NCI-H1417 (cell line): ENCODE measurements around the gene CHMP2B.

Experiments
- DNase-seq, 3 experiments: peaks; one replicate each; lab custom pipeline; 2025; lab: John Stamatoyannopoulos, UW

Gene CHMP2B

GRCh38 chr3:87227104-87227834 is at the start of gene CHMP2B:
Gene CHMP2B, plus strand, starts transcription at chr3:87227309. Its CDS starts 214 bp downstream, at chr3:87227523.
- DNase-seq: peak; percentile 85 to 97 (median 93)

DNA sequence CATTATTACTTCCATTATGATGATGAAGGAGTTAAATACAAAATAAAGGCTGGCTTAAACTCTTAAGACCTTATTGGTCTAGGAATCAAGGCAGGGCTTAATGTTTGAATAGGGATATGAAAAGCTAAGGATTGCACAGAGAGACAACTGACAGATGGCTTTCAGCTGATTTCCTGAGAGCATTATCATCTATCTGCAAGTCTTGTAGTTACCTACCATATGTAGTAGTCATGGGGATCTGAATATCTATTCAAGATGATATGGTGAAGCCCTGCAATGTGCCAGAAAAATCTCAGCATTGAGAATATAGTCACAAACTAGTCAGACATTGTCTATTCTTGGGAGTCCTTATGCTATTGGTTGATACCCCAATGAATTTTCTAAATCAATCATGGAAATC is 47.5 kb upstream of the CHMP2B start:
- DNase-seq: no peak

DNA sequence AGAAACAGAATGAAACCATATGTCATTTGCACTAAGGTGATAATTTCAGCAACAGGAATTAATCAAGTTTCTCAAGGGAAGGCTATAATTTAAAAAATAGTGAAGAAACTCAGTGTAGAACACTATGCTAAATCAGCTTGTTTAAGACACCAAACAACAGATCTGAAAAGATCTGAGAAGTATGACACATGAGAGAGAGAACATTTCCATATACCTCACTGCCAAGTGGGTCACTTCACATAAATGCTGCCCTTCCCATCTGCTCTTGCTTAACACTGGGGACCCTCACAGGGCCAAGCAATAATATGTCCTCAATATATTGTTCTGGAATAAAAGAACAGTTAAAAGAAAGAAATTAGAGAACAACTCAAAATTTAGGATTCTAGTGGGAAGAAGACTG is 45.6 kb upstream of the CHMP2B start:
- no peak for DNase-seq

DNA sequence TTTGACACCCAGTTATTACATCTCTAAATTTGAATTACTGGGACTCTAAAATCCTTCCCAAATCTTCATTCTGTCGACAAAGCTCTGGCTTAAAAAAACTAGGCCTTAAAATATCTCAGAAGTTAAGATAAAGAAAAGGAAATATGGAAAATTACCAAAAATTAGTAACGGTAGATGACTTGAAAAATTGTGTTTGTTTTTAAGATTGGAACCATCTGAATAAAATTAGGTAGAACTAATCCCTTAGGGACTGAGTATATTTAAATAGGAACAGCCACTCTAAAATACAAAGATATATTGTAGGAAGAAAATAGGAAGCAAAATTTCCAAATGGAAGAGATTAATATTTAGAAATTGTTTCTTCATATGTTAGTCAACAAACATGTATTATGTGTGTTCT is 45.1 kb upstream of the CHMP2B start:
- no peak for DNase-seq

DNA sequence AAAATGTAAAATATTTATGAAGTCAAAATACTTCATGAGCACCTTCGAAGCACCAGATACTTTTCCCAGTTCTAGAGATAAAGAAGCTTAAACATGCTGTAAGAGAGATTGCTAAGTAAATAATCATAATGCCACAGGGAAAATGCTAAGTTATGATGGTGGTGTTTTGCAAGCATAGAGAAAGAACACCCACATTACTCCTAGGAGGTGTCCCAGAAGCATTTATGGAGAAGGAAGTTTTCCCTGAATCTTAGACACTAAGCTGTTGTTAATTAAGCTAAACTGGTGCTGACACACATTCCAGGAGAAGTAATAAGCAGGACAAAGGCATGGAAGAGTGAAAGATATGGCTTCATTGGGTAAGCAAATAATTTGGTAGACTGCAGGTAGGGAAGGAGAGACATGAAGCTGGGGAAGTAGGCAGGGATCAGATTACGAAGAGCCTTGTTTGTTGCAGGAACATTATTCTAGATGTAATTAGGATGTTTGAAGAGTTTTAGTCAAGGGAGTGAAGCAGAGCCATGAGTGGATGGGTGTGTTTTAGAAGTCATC is 40.4 kb upstream of the CHMP2B start:
- DNase-seq: peak in 1 of 3 experiments; percentile 34

DNA sequence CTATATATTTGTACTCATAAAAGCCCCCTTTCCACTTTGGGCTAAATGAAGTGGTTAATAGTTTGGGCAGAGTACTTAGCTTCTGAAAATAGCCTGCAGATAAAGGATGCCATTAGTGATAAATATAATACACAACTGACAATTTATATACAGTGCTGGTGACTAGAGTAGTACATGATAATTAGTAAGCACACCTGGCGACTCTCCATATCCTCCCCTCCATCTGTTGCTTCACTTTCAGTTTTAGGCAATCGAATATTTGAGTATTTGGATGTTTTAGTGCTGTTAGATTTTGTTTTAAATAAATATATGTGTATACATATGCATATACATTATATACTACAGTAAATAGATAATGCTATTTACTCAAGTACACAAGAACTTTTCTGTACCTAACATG is 35.9 kb upstream of the CHMP2B start:
- DNase-seq: peak in 2 of 3 experiments; percentile 42 to 90

DNA sequence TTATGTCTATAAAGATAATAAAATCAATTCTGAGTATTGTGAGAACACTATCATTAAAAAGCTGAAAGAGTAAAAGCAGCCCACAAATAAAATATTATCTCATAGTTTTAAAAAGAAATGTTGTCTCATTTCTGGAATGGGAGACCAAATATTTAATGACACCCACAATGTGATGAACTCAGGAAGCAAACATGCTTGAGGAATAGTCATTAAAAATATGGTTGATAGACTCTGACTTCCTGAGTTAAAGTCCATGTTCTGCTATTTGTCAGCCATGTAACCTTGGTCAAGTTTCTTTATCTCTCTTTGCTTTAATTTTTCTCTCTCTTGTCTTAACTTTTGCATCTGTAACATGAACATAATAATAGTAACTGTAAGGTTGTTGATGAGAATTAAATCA is 35.5 kb upstream of the CHMP2B start:
- peak in 1 of 3 experiments; percentile 80 for DNase-seq

DNA sequence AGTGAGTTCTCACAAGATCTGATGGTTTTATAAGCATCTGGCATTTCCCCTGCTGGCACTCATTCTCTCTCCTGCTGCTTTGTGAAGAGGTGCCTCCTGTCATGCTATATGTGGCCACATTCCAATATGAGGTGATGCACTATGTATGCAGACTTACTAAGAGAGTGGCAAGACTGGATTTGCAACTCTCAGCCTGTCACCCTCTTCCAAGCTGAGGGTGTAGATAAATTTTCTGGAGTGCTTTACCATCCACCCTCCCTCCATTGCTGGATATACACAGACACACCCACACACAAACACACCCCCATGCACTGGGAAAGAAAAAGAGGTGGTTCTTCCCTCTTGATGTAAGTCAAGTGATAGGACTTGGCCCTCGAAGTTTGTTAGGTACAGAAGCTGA is 30.2 kb upstream of the CHMP2B start:
- peak in 1 of 3 experiments; percentile 45 for DNase-seq

DNA sequence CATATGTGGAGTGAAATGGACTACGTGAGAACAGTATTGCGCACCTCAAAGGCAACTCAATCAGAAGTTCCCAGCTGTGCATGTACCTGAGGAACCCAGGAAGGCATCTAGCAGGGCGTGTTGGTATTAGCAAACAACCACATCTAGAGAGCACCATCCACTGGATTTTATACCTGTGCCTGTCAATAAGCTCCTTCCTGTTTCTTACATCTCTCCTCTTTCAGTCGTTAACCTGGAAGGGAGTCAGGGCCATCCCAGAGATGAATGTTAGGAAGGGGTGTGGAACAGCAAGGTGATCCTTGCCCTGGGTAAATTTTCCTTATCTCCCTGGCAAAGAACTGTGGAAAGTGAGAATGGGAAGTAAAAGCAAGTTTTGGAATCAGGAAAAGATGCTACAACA is 29.6 kb upstream of the CHMP2B start:
- no peak for DNase-seq

DNA sequence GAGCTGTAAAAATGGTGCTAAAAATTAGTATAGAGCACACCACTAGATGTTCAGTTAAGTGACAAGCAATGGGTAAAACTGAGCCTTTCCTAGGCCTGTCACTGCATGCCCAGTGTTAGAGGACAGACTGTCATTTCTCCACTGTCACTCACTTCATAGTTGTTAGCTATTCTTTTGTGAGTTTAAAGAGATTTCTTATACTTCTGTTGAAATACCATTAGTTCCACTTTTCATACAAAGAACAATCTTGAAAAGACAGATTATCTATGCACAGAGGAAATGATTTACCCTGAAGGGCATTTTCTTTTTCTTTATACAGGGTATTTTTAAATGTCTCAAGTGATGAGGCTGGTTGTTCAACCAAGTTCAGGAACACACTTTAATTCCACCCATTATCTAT is 28.3 kb upstream of the CHMP2B start:
- DNase-seq: peak in 1 of 3 experiments; percentile 37

- DNase-seq: no peak
These were observed 27.5 kb upstream of the CHMP2B start for GRCh38 chr3:87199628-87200027.

DNA sequence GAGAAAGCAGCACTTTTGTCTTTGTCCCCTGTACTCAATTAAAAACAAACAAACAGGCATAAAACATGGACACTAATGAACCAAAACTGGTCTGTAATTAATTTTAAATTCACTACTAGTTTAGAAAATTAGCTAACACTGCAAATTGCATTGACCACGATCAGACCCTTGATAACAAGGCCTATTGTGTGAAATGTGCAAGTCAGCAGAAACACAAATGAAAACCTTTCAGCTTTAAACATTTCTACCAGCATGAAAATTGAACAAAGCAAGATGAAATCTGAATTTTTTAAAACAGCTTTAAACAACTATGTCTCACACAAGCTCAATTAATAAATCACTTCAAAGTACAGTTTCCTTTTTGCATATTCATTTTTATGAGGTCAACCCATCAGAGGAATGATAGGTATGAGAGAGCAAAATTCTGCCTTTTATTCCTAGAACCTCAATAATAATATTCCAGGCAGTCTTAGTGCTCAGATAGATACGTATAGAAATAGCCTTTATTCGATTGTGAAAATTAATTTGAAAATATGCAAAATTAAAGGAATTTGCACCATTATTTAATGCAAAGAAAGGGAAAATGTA is 27.0 kb upstream of the CHMP2B start:
- no peak for DNase-seq

- DNase-seq: peak in 2 of 3 experiments; percentile 76 to 96
These were observed 25.4 kb upstream of the CHMP2B start for GRCh38 chr3:87201727-87202126.

DNA sequence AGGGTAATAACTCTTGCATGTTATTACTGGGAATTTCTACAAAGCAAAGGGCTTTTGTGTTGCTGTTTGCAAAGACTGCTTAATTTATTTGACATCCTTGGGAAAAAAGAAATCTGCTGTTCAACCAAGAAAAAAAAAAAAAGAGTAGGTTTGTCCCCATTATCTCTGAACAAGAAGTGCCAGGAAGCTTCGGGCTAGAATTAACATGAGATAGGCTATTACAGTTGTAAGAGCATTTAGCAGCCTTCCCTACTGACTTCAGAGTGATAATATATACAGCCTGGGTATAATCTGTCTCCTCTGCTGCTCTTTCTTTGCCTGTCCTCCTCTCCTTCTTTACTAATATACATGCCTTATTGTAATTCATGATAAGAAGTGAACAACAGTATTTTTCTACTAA is 23.3 kb upstream of the CHMP2B start:
- DNase-seq: peak in 1 of 3 experiments; percentile 59

DNA sequence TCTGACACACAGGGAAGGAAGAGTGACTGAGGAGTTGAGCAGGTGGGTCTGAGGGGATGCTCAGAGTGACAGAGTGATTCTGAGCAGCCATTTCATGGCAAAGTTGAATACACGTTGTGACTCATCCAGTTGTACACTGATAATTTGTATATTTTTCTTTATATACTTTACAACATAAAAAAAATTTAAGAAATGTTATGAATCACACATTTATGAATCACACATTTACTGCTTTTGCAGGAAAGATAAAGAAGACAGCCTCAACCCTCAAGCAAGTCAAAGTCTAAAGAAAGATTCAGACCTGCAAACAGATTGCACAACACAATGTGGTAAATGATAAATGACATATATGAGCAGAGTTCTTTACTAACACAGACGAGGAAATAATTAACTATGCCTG is 21.0 kb upstream of the CHMP2B start:
- no peak for DNase-seq

- no peak for DNase-seq
These were observed 20.5 kb upstream of the CHMP2B start for GRCh38 chr3:87206635-87207034.

DNA sequence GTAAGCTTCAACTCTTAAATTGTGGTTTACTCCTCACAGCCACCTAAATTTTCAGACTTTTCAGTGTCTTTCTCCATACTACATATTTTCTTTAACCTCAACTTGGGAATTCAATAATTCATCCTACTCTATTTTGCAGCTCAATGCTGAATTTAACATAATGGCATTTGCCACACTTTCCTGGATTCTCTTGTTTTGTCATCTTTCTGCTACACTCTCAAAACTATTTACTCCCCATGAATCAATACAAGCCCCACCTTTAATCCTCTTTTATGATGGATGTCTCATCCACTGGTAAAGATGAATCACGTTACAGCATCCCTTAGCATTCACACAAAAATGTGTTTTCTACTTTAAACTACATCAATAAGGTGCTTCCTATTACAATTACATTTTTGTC is 19.6 kb upstream of the CHMP2B start:
- DNase-seq: no peak

- peak in 1 of 3 experiments; percentile 39 for DNase-seq
These were observed 18.0 kb upstream of the CHMP2B start for GRCh38 chr3:87209111-87209510.

- no peak for DNase-seq
These were observed 8.5 kb upstream of the CHMP2B start for GRCh38 chr3:87218560-87218959.

- DNase-seq: no peak
These were observed 7.5 kb upstream of the CHMP2B start for GRCh38 chr3:87219611-87220010.

- peak in 2 of 3 experiments; percentile 27 to 76 for DNase-seq
These were observed 1.4 kb upstream of the CHMP2B start for GRCh38 chr3:87225659-87226058.

DNA sequence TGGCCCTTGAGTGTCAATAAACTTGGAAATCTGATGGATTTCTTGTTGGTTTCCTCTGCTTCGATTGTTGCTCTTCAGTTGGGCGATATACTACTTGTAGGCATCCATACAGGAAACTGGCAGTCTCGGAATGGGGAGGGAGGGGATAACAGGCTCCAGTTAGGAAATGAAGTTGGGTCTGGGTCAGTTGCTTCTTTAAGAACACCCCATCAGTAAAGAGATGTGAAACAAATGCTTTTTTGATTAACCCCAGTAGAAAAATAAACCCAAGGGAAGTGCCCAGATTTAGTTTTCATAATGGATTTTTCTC is 681 bp downstream of the CHMP2B start:
- DNase-seq: no peak

DNA sequence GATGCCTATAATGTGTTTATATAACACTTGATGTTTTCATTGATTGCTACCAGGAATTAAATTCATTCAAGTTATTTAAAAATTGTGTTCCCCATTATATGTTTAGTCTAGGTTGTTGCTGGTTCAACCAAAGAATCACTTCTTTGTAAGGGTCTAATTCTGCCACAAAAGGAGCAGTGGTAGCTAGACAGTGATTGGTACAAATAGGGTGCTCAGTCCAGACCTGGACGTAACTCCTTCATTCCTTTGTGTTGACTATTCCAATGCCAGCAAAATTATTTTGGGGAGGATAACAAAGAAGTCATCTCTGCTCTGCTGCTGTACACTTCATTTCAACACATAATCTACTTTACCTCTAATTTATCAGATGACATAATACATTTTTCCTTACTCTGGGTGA is 1.2 kb downstream of the CHMP2B start:
- DNase-seq: peak in 1 of 3 experiments; percentile 32

DNA sequence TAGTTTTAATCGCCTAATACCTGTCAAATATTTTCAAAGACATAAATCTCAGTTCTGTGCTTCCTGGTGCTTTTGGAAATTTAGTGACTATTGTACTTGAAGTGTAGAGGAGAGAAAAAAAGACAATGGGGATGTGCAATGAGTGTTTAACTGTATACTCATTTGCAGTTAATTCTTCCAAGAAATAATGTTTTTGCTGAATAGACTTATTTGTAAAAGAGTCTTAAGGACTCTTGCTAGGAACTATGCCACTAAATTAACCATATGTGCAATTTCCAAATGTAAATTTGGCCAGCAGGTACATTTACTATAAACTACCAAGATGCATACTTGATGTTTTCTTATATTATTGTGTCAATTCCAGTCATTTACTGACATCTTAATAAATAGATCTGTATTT is 2.0 kb downstream of the CHMP2B start:
- no peak for DNase-seq
